GM10248 (cell line): ENCODE results near the gene RPP30.
"Not testable (repeated sequence)": the region's sequence is repeated elsewhere in the genome, so short reads cannot be mapped to it uniquely, and the experiment has no call there.

Source experiments
- CTCF ChIA-PET: fragments of 300-600 bp; sonication (Branson Sonifier 250); formaldehyde crosslinking; extraction: SDS; loops from one replicate; lab custom pipeline; 2021; ENCODE audit warnings: antibody characterized with exemption; lab: Yijun Ruan, JAX
- POLR2A ChIA-PET: fragments of 350-650 bp; sonication (Branson Sonifier 250); formaldehyde crosslinking; extraction: SDS; loops from one replicate; lab custom pipeline; 2020; ENCODE audit warnings: antibody characterized with exemption; lab: Yijun Ruan, JAX
- DNase-seq: peaks from one replicate; pipeline ENCODE4 v3.0.0; 2012; ENCODE audit errors: extremely low spot score
- TF ChIP-seq, protein P1 (sequence below): IDR thresholded peaks from 2 replicates; pipeline ENCODE4 v1.5.1; 2012; ENCODE audit warnings: mild to moderate bottlenecking, low read depth; ENCODE audit errors: extremely low read depth, missing control alignments, control extremely low read depth

Gene RPP30

DNA sequence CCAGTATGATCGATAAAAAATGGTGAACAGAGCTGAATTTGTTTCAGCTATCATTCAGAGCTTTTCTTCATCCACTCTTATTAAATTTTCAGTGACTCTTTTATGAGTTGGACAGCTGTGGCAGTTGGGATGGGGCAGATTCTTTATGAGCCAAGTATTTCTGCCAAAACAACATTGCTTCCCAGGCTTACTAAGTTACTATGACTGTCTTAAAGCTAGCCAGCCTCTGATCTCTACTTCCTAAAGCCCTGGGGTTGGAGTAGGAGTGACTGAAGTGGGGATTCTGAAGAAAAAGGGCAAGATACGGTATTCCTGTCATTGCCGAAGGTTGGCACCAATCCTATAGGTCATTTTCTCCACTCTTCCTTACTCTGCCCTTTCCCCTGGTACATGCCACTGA lies 12.7 kb downstream of the RPP30 start:
- TF ChIP-seq, protein P1, sequence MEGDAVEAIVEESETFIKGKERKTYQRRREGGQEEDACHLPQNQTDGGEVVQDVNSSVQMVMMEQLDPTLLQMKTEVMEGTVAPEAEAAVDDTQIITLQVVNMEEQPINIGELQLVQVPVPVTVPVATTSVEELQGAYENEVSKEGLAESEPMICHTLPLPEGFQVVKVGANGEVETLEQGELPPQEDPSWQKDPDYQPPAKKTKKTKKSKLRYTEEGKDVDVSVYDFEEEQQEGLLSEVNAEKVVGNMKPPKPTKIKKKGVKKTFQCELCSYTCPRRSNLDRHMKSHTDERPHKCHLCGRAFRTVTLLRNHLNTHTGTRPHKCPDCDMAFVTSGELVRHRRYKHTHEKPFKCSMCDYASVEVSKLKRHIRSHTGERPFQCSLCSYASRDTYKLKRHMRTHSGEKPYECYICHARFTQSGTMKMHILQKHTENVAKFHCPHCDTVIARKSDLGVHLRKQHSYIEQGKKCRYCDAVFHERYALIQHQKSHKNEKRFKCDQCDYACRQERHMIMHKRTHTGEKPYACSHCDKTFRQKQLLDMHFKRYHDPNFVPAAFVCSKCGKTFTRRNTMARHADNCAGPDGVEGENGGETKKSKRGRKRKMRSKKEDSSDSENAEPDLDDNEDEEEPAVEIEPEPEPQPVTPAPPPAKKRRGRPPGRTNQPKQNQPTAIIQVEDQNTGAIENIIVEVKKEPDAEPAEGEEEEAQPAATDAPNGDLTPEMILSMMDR: no peak
- no peak for DNase-seq
- ChIA-PET POLR2A (no interaction called here), CTCF (interaction anchor here (1.1 to 2.1 kb wide), 6 partner anchors 10 to 367 kb away, joined by 3 to 12 read pairs (median 4); no protein-coding TSS in a partner anchor)

DNA sequence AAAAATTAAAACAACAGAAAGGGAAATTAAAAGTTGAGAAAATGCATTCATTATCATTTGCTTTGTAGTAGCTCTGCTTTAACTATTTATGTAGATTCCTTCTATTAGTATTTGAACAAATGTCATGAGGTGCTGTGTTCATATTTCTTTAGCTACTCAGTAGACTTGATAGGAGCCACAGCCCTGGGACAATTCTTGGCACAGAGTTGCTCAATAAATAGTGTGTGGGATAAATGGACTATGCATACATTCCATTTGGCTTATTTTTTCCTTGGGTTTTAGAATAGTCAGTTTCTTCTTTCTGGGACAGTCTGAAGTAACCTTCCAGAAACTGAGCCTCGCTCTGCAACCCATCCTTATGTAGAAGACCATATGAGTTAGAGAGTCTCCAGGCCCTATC lies 13.4 kb downstream of the RPP30 start:
- ChIA-PET CTCF (interaction anchor here (1.1 to 2.1 kb wide), 6 partner anchors 9 to 365 kb away, joined by 3 to 12 read pairs (median 4); no protein-coding TSS in a partner anchor), POLR2A (no interaction called here)
- TF ChIP-seq, protein P1: no peak
- DNase-seq: no peak

DNA sequence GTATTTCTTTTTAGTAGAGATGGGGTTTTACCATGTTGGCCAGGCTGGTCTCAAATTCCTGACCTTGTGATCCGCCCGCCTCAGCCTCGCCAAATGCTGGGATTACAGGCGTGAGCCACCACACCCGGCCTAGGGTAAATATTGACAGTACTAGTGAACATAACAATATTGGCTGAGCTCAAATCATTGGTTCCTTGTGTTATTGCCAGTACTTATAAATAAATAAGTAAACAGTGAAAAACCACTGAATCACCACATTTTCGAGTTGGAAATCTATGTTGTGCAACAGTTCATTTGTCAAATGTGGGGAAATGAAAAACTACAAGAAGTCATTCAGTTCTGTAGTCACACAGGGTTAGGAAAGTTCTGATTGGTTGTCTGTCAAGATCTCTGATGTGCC lies 15.8 kb downstream of the RPP30 start:
- ChIA-PET CTCF (interaction anchor here (1.0 to 5.1 kb wide), 8 partner anchors 8 to 363 kb away, joined by 3 to 28 read pairs (median 4); partner anchors contain the start of gene RPP30), POLR2A (no interaction called here)
- TF ChIP-seq, protein P1: no peak
- DNase-seq: no peak

DNA sequence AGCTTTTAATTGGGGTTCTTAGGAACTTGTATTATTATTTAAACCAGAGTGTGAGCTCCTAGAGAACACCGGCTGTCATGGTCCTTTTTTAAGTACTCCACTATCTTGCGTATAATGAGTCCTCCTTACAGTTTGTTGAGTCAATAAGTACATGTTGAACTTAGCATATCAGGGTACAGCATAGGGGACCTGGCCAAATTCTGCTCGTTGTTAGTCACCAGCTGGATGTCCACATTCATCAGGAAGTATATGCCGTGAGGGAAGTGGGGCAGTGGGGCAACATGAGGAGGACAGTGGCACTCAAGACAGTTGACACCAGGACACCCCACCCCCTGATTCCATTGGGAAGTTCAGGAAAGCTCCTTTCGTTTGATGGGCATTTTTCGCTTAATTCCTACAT lies 16.6 kb downstream of the RPP30 start:
- ChIA-PET CTCF (interaction anchor here (1.1 to 5.1 kb wide), 7 partner anchors 9 to 363 kb away, joined by 3 to 28 read pairs (median 4); partner anchors contain the start of gene RPP30), POLR2A (no interaction called here)
- TF ChIP-seq, protein P1: no peak
- no peak for DNase-seq

- no peak for DNase-seq
- ChIA-PET CTCF (interaction anchor here (1.1 to 5.1 kb wide), 4 partner anchors 10 to 361 kb away, joined by 4 to 28 read pairs (median 7); partner anchors contain the start of gene RPP30), POLR2A (no interaction called here)
- TF ChIP-seq, protein P1: no peak
These were observed 17.9 kb downstream of the RPP30 start for GRCh38 chr10:90889636-90890035.

GRCh38 chr10:90890347-90890746 lies 18.6 kb downstream of the RPP30 start:
- CTCF ChIA-PET: interaction anchor here (1.1 to 5.1 kb wide), 3 partner anchors 11 to 361 kb away, joined by 4 to 28 read pairs (median 8); no protein-coding TSS in a partner anchor
- TF ChIP-seq, protein P1: no peak
- POLR2A ChIA-PET: no interaction called here
- DNase-seq: no peak

GRCh38 chr10:90893190-90893589 lies 21.4 kb downstream of the RPP30 start:
- CTCF ChIA-PET: interaction anchor here (1.0 to 6.6 kb wide), 5 partner anchors 13 to 357 kb away, joined by 3 to 48 read pairs (median 7); no protein-coding TSS in a partner anchor
- POLR2A ChIA-PET: no interaction called here
- DNase-seq: no peak
- TF ChIP-seq, protein P1: no peak

DNA sequence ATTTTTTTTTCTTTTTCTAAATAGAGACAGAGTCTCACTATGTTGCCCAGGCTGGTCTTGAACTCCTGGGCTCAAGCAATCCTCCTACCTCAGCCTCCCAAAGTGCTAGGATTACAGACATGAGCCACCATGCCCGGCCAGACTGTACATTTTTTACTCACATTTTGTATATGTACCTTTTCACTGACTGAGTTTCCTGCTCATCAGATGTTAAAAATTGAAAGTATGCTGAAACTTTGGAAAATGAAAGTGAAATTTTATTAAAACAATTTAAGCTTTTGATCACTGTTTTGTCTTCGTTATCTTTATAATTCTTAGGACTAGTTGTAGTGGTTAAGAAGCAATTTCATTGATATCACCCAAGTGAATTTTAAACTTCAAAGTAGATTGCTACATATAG lies 25.1 kb downstream of the RPP30 start:
- ChIA-PET CTCF (interaction anchor here (0.8 to 6.6 kb wide), 5 partner anchors 13 to 737 kb away, joined by 3 to 48 read pairs (median 3); no protein-coding TSS in a partner anchor), POLR2A (interaction anchor here (0.6 kb wide), 1 partner anchor 173 kb away, joined by 5 read pairs; no protein-coding TSS in a partner anchor)
- DNase-seq: not testable (repeated sequence)
